Spinal cord (tissue), 10 donors: ENCODE data around the gene ALKBH4. TPM values are rescaled to one million over a fixed set of nuclear protein-coding genes. Genes with fewer than 3 reads are reported as not detected.
"Not testable (repeated sequence)": the region's sequence is repeated elsewhere in the genome, so short reads cannot be mapped to it uniquely, and the experiment has no call there.

ENCODE experiments used
- DNase-seq, 6 donors: peaks; one replicate each; pipeline versions ENCODE4 v3.0.0 to v3.0.0-alpha.2; 2013 to 2015; ENCODE audit warnings: low spot score in 6 of 6, low read depth in 4 of 6
- H3K27ac ChIP-seq: one replicate; pipeline ENCODE4 v1.5.1; 2013; ENCODE audit warnings: low read depth, low read length, control low read depth
- H3K27me3 ChIP-seq: one replicate; pipeline ENCODE4 v1.6.1; 2013; ENCODE audit warnings: low read length; ENCODE audit not compliant: control insufficient read depth, insufficient read depth
- H3K36me3 ChIP-seq: one replicate; pipeline ENCODE4 v1.6.1; 2013; ENCODE audit warnings: low read length; ENCODE audit not compliant: control insufficient read depth, insufficient read depth
- H3K4me1 ChIP-seq: one replicate; pipeline ENCODE4 v1.6.1; 2013; ENCODE audit warnings: low read length; ENCODE audit not compliant: control insufficient read depth, insufficient read depth
- H3K4me3 ChIP-seq: one replicate; pipeline ENCODE4 v1.5.1; 2013; ENCODE audit warnings: low read depth, low read length, control low read depth
- H3K9me3 ChIP-seq: one replicate; pipeline ENCODE4 v1.6.1; 2013; ENCODE audit warnings: low read length; ENCODE audit not compliant: control insufficient read depth, insufficient read depth
- WGBS: methylation state at CpG from one replicate; pipeline ENCODE4 v1.1.5; 2013; ENCODE audit warnings: missing lambda C conversion rate; ENCODE audit not compliant: insufficient coverage; 5-methylcytosine and 5-hydroxymethylcytosine counted together
- polyA plus RNA-seq, 2 donors: library from polyadenylated mRNA; unstranded; fragments of 120-200 nt; gene quantifications; one replicate each; pipeline ENCODE4 v1.2.1, GENCODE V29; 2013; ENCODE audit not compliant: insufficient read length in 2 of 2
- total RNA-seq, 2 donors: library from RNA; depleted of rRNA in 1 of 2; stranded (reverse); fragments of 120-200 nt in 1 of 2; fragments of >200 nt in 1 of 2; gene quantifications; one replicate each; pipeline versions ENCODE4 v1.2.3 to v1.2.4, GENCODE V29; 2013 to 2014
- donor health status: healthy.

ALKBH4 gene
- total and polyA plus RNA-seq, 4 donors = 9.6 to 20.5 (median 18.7) TPM

GRCh38 chr7:102417105-102417504 lies 47.6 kb downstream of the ALKBH4 start:
- Histone ChIP-seq H3K9me3 (no peaks in the 10 kb centered on the region), H3K36me3 (peaks cover 76% of the 10 kb centered on the region)

DNA sequence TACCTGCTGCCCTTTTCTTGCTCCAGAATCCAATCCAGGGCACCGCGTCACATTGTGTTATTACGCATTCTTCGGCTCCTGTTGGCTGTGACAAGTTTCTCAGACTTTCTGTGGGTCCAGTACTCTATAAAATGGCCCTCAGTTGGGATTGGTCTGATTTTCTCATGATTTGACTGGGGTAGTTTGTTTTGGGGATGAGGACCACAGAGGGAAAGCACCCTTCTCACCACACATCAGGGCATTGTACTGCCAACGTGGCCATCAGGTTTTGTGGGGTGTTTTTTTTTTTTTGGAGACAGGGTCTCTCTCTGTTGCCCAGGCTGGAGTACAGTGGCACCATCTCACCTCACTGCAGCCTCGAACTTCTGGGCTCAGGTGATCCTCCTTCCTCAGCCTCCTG lies 48.3 kb downstream of the ALKBH4 start:
- no peaks in the 10 kb centered on the region for H3K27me3 ChIP-seq
- peaks cover 78% of the 10 kb centered on the region for H3K36me3 ChIP-seq
- H3K9me3 ChIP-seq = no peaks in the 10 kb centered on the region
- 97% methylated on average over 4 of the region's 6 CpGs for WGBS
- DNase-seq = no peak
- no peak overlapping the region for H3K4me3 ChIP-seq
- H3K27ac ChIP-seq = no peak overlapping the region
- no peaks in the 10 kb centered on the region for H3K4me1 ChIP-seq

More at GRCh38 chr7:102417105-102417504, 47.6 kb downstream of the ALKBH4 start:
- Histone ChIP-seq H3K4me3 (no peak overlapping the region), H3K4me1 (no peaks in the 10 kb centered on the region), H3K27ac (no peak overlapping the region), H3K27me3 (no peaks in the 10 kb centered on the region)
- DNase-seq = no peak
- no CpG with 5 or more reads among the region's 3 CpGs for WGBS

GRCh38 chr7:102415685-102416225 lies 48.9 kb downstream of the ALKBH4 start:
- no peaks in the 10 kb centered on the region for H3K4me1 ChIP-seq
- peaks cover 78% of the 10 kb centered on the region for H3K36me3 ChIP-seq
- 90% methylated on average over 12 of the region's 12 CpGs for WGBS
- H3K27me3 ChIP-seq = no peaks in the 10 kb centered on the region
- no peak overlapping the region for H3K4me3 ChIP-seq
- no peaks in the 10 kb centered on the region for H3K9me3 ChIP-seq
- H3K27ac ChIP-seq = no peak overlapping the region
- no peak for DNase-seq

DNA sequence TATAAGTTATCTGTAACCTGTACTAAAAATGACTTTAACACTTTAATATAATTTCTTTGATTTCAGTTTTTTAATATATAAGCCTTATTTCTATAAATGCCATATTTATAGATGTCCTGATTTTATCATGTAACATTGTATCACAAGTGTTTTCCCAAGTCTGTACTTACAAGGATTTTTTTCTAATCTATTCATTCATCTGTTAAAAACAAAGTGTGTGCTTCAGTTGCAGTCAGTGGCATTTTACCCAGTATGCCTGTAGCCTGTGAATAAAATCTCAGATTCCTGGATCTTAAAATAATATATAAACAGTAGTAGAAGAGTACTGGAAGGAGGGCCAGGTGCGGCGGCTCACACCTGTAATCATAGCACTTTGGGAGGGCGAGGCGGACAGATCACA lies 51.1 kb downstream of the ALKBH4 start:
- no peaks in the 10 kb centered on the region for H3K4me1 ChIP-seq
- no peak overlapping the region for H3K4me3 ChIP-seq
- no peaks in the 10 kb centered on the region for H3K9me3 ChIP-seq
- peaks cover 78% of the 10 kb centered on the region for H3K36me3 ChIP-seq
- no CpG with 5 or more reads among the region's 4 CpGs for WGBS
- H3K27me3 ChIP-seq = no peaks in the 10 kb centered on the region
- no peak for DNase-seq
- H3K27ac ChIP-seq = no peak overlapping the region

GRCh38 chr7:102413091-102413490 lies 51.6 kb downstream of the ALKBH4 start:
- Histone ChIP-seq H3K9me3 (no peaks in the 10 kb centered on the region), H3K36me3 (peaks cover 83% of the 10 kb centered on the region), H3K4me1 (no peaks in the 10 kb centered on the region), H3K27me3 (no peaks in the 10 kb centered on the region), H3K4me3 (no peak overlapping the region), H3K27ac (no peak overlapping the region)
- 80% methylated on average over 1 of the region's 5 CpGs for WGBS
- DNase-seq = peak in 1 of 6 donors; percentile 64

GRCh38 chr7:102412548-102412947 lies 52.1 kb downstream of the ALKBH4 start:
- no peaks in the 10 kb centered on the region for H3K27me3 ChIP-seq
- H3K27ac ChIP-seq = no peak overlapping the region
- H3K4me1 ChIP-seq = no peaks in the 10 kb centered on the region
- H3K36me3 ChIP-seq = peaks cover 84% of the 10 kb centered on the region
- WGBS = 57% methylated on average over 4 of the region's 6 CpGs
- DNase-seq = peak in 2 of 6 donors; percentile 56 to 70
- H3K9me3 ChIP-seq = no peaks in the 10 kb centered on the region
- H3K4me3 ChIP-seq = no peak overlapping the region

DNA sequence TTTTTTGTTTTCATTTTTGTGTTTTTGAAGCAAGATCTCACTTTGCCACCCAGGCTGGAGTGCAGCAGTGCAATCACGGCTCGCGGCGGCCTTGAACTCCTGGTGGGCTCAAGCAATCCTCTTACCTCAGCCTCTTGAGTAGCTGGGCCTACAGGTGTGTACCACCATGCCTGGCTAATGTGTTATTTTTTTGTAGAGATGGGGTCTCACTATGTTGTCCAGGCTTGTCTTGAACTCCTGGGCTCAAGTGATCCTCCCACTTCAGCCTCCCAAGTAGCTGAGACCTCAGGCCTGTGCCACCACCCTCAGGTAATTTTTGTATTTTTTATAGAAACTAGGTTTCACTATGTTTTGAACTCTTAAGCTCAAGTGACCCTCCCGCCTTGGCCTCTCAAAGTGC lies 53.7 kb downstream of the ALKBH4 start:
- H3K9me3 ChIP-seq = no peaks in the 10 kb centered on the region
- DNase-seq = no peak
- 96% methylated on average over 4 of the region's 5 CpGs for WGBS
- H3K4me1 ChIP-seq = no peaks in the 10 kb centered on the region
- H3K36me3 ChIP-seq = peaks cover 83% of the 10 kb centered on the region
- no peak overlapping the region for H3K4me3 ChIP-seq
- H3K27me3 ChIP-seq = no peaks in the 10 kb centered on the region
- no peak overlapping the region for H3K27ac ChIP-seq

DNA sequence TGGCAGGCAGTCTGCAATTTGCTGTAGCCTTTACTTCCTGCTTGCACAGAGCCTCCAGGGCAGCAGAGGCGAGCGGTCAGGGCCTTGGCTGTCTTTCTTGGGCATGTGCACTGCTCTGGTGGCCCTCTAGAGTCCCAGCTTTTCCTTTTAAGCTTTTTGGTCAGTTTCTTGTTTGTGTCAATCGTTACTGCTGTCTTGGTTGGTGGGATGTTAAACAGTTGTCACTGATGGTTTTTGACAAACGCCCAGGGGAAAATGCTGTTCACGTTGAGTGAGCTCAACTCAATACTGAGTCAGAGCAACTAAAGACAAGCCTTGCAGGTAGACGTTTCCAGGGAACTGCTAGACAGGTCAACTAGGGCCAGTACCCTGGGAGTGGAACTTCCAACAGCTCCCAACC lies 54.5 kb downstream of the ALKBH4 start:
- no peak for DNase-seq
- H3K4me1 ChIP-seq = no peaks in the 10 kb centered on the region
- no peaks in the 10 kb centered on the region for H3K27me3 ChIP-seq
- no peaks in the 10 kb centered on the region for H3K9me3 ChIP-seq
- H3K27ac ChIP-seq = no peak overlapping the region
- 79% methylated on average over 6 of the region's 6 CpGs for WGBS
- peaks cover 83% of the 10 kb centered on the region for H3K36me3 ChIP-seq
- no peak overlapping the region for H3K4me3 ChIP-seq

DNA sequence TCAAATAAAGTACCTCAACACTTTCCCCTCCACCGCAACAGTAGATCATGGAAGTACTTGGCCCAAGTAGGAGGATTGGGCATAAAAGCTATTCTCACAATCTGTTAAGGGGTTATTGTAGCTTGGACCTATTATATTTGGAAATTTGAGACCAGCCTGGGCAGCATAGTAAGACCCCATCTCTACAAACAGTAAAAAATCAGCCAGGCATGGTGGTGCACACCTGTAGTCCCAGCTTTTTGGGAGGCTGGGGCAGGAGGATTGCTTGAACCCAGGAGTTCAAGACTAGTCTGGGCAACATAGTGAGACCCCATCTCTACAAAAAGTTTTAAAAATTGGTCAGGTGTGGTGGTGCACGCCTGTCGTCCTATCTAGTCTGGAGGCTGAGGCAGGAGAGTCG lies 55.3 kb downstream of the ALKBH4 start:
- H3K4me3 ChIP-seq = no peak overlapping the region
- H3K27ac ChIP-seq = no peak overlapping the region
- no peaks in the 10 kb centered on the region for H3K9me3 ChIP-seq
- peaks cover 1% of the 10 kb centered on the region for H3K4me1 ChIP-seq
- H3K36me3 ChIP-seq = peaks cover 83% of the 10 kb centered on the region
- no peak for DNase-seq
- no peaks in the 10 kb centered on the region for H3K27me3 ChIP-seq
- WGBS = 100% methylated on average over 1 of the region's 4 CpGs

- peaks cover 87% of the 10 kb centered on the region for H3K36me3 ChIP-seq
- H3K4me3 ChIP-seq, H3K27me3 ChIP-seq, DNase-seq, H3K27ac ChIP-seq, H3K9me3 ChIP-seq, H3K4me1 ChIP-seq: not testable (repeated sequence)
- WGBS = 93% methylated on average over 3 of the region's 6 CpGs
Observed at GRCh38 chr7:102408530-102408929, 56.1 kb downstream of the ALKBH4 start.
